Right lobe of liver (tissue), 6 donors: ENCODE measurements around the gene EGF. TPM values are rescaled to one million over a fixed set of nuclear protein-coding genes. Genes with fewer than 3 reads are reported as not detected.

Source experiments
- ATAC-seq, 4 donors: fragments of 200-7000 bp; cut with Tn5 transposase; one replicate each; pipeline ENCODE4 v1.9.1; 2020; ENCODE audit warnings: mild to moderate bottlenecking in 4 of 4, moderate library complexity in 4 of 4
- DNase-seq, 3 donors: peaks; one replicate each; pipeline ENCODE4 v3.0.0-alpha.2; 2020
- H3K27ac ChIP-seq, 3 donors: fragments of 200-600 bp; one replicate each; pipeline ENCODE4 v1.8.0; 2022
- H3K27me3 ChIP-seq, 2 donors: fragments of 200-600 bp; one replicate each; pipeline ENCODE4 v1.8.0; 2022
- H3K36me3 ChIP-seq, 4 donors: fragments of 200-600 bp; sonication (generic) in 1 of 4; one replicate each; pipeline versions ENCODE4 v1.5.1 to v1.8.0; 2017 to 2022; ENCODE audit warnings: control low read depth in 1 of 4
- H3K4me1 ChIP-seq, 4 donors: fragments of 200-600 bp; sonication (generic) in 1 of 4; one replicate each; pipeline versions ENCODE4 v1.5.1 to v1.8.0; 2017 to 2022; ENCODE audit warnings: control low read depth in 1 of 4
- H3K4me3 ChIP-seq, 3 donors: fragments of 200-600 bp; one replicate each; pipeline ENCODE4 v1.8.0; 2022
- H3K9me3 ChIP-seq, 4 donors: fragments of 200-600 bp; sonication (generic) in 1 of 4; one replicate each; pipeline versions ENCODE4 v1.5.1 to v1.8.0; 2017 to 2022; ENCODE audit warnings: control low read depth in 1 of 4
- CTCF ChIP-seq, 4 donors: fragments of 200-600 bp in 3 of 4; fragments of 450-650 bp in 1 of 4; IDR thresholded peaks; one replicate each; pipeline versions ENCODE4 v1.5.1 to v1.8.0; 2016 to 2022; ENCODE audit warnings: antibody characterized with exemption in 4 of 4, mild to moderate bottlenecking in 2 of 4
- POLR2A ChIP-seq: fragments of 450-650 bp; IDR thresholded peaks from one replicate; pipeline ENCODE4 v1.6.1; 2017; ENCODE audit warnings: antibody characterized with exemption, mild to moderate bottlenecking
- WGBS: methylation state at CpG from one replicate; pipeline ENCODE4 v1.1.6; 2018; ENCODE audit warnings: low coverage, low lambda C conversion rate; ENCODE audit not compliant: insufficient coverage; ENCODE audit errors: missing lambda C conversion rate; 5-methylcytosine and 5-hydroxymethylcytosine counted together
- intact Hi-C, 2 donors: fragments of 100-400 bp; cut with DNase I; formaldehyde crosslinking; loops; one replicate each; pipeline versions ENCODE4 v1.11.2 to v1.14.1; 2022
- total RNA-seq, 6 experiments: library from RNA; depleted of rRNA in 2 of 6; stranded (reverse); fragments of >200 nt in 2 of 6; fragmentation: NEBNext Ultra II Directional in 3 of 6; extraction: Animal tissue kit (Norgen Biotek cat#: 25700) in 3 of 6; gene quantifications; one replicate each; pipeline versions ENCODE4 v1.1.0 to v1.2.4, GENCODE V29; 2016 to 2023
- donor health status: DM: no; HTN: yes; CAD: no.
- donor health status: DM: no; HTN: no; CAD: no.
- donor health status: DM: no; HTN: no; CAD: no.
- donor health status: DM: no; HTN: yes; CAD: no.
- donor health status: DM: no; HTN: yes; CAD: no.

Gene EGF
- total RNA-seq, 6 experiments from 2014 or later = not detected

GRCh38 chr4:109977854-109978501 is 65.3 kb downstream of the EGF start:
- intact Hi-C loops = loop anchor here in 1 of 2 donors (10.0 kb wide), 1 partner anchor 553 kb away; no protein-coding TSS in a partner anchor
- 74% methylated on average over 2 of the region's 2 CpGs for WGBS
- Histone ChIP-seq H3K27me3 (no peaks in the 10 kb centered on the region), H3K4me3 (no peak overlapping the region), H3K36me3 (no peaks in the 10 kb centered on the region), H3K4me1 (no peaks in the 10 kb centered on the region), H3K9me3 (no peaks in the 10 kb centered on the region), H3K27ac (no peak overlapping the region)
- TF ChIP-seq POLR2A (no peak), CTCF (IDR thresholded peaks at IDR 0.05) (peak; percentile 52 to 87 (median 82))
- DNase-seq (no peak), ATAC-seq (peak; percentile 65 to 72 (median 72))

- no peak overlapping the region for H3K4me3 ChIP-seq
- 40% methylated on average over 5 of the region's 5 CpGs for WGBS
- no peaks in the 10 kb centered on the region for H3K4me1 ChIP-seq
- no peak for DNase-seq
- H3K27ac ChIP-seq = no peak overlapping the region
- ATAC-seq = no peak
- no peaks in the 10 kb centered on the region for H3K27me3 ChIP-seq
- no peak for TF ChIP-seq POLR2A
- TF ChIP-seq CTCF (IDR thresholded peaks at IDR 0.05) = no peak
- H3K9me3 ChIP-seq = no peaks in the 10 kb centered on the region
- H3K36me3 ChIP-seq = no peaks in the 10 kb centered on the region
- intact Hi-C loops = loop anchor here in 1 of 2 donors (10.0 kb wide), 1 partner anchor 554 kb away; no protein-coding TSS in a partner anchor
These were observed 66.2 kb downstream of the EGF start for GRCh38 chr4:109978704-109979454.

- no peak overlapping the region for H3K4me3 ChIP-seq
- no peaks in the 10 kb centered on the region for H3K27me3 ChIP-seq
- intact Hi-C loops = loop anchor here in 1 of 2 donors (10.0 kb wide), 1 partner anchor 555 kb away; no protein-coding TSS in a partner anchor
- no peak overlapping the region for H3K27ac ChIP-seq
- TF ChIP-seq CTCF (IDR thresholded peaks at IDR 0.05) (no peak), POLR2A (no peak)
- DNase-seq (no peak), ATAC-seq (no peak)
- no peaks in the 10 kb centered on the region for H3K36me3 ChIP-seq
- no peaks in the 10 kb centered on the region for H3K4me1 ChIP-seq
- H3K9me3 ChIP-seq = no peaks in the 10 kb centered on the region
- WGBS = 82% methylated on average over 5 of the region's 5 CpGs
These were observed 67.4 kb downstream of the EGF start for GRCh38 chr4:109979920-109980717.

GRCh38 chr4:109981936-109982335 is 69.3 kb downstream of the EGF start:
- no peak for ATAC-seq
- no peaks in the 10 kb centered on the region for H3K36me3 ChIP-seq
- no peaks in the 10 kb centered on the region for H3K4me1 ChIP-seq
- H3K4me3 ChIP-seq = no peak overlapping the region
- H3K9me3 ChIP-seq = no peaks in the 10 kb centered on the region
- WGBS = 80% methylated on average over 1 of the region's 1 CpG
- no peak for DNase-seq
- TF ChIP-seq CTCF (IDR thresholded peaks at IDR 0.05) (no peak), POLR2A (no peak)
- no peak overlapping the region for H3K27ac ChIP-seq
- intact Hi-C loops = no loop called here
- no peaks in the 10 kb centered on the region for H3K27me3 ChIP-seq
